Measurements from ENCODE around the gene IL1RAPL1. TPM values are rescaled to one million over a fixed set of nuclear protein-coding genes. Genes with fewer than 3 reads are reported as not detected.

Gene IL1RAPL1
- total and polyA plus RNA-seq, 2 experiments from 2014 or later, result 0.18 to 0.49 TPM

- Histone ChIP-seq H3K79me2 (replicated peaks; ENCODE audit: insufficient read depth) (no peaks in the 10 kb centered on the region), H3K9me2 (ENCODE audit: insufficient read depth) (no peaks in the 10 kb centered on the region), H3K27ac (ENCODE audit: low read depth) (no peak overlapping the region), H2AFZ (no peak overlapping the region), H3F3A (replicated peaks; ENCODE audit: low read depth) (no peaks in the 10 kb centered on the region), H3K4me2 (no peak overlapping the region), H3K36me3 (ENCODE audit: insufficient read depth) (no peaks in the 10 kb centered on the region), H3K4me1 (ENCODE audit: insufficient read depth) (no peaks in the 10 kb centered on the region), H4K20me1 (replicated peaks; ENCODE audit: insufficient read depth) (no peaks in the 10 kb centered on the region), H3K4me3 (no peak overlapping the region), H3K27me3 (ENCODE audit: insufficient read depth) (no peaks in the 10 kb centered on the region)
- H3K27me3 Mint-ChIP-seq (ENCODE audit: insufficient read depth, low read depth, poor library complexity), result peaks cover 2% of the 10 kb centered on the region
- no peak overlapping the region for H3K27ac Mint-ChIP-seq
- TF ChIP-seq ZNF462 (CRISPR knock-in tag; IDR thresholded peaks at IDR 0.05) (no peak), JUNB (IDR thresholded peaks at IDR 0.05; ENCODE audit: unreplicated experiment) (no peak), CREB1 (CRISPR knock-in tag; IDR thresholded peaks at IDR 0.05; ENCODE audit: low read depth) (no peak), EZH2 (IDR thresholded peaks at IDR 0.05; ENCODE audit: low read depth, unreplicated experiment) (no peak), STAT1 (IDR thresholded peaks at IDR 0.05; ENCODE audit: unreplicated experiment) (no peak), ZNF114 (CRISPR knock-in tag; IDR thresholded peaks at IDR 0.05) (no peak), ETS1 (IDR thresholded peaks at IDR 0.05) (no peak), POLR2AphosphoS5 (IDR thresholded peaks at IDR 0.05; ENCODE audit: low read depth) (no peak), CTCF (conservative IDR thresholded peaks at IDR 0.05; ENCODE audit: low read depth in 2 of 2) (no peak), ZNF331 (CRISPR knock-in tag; IDR thresholded peaks at IDR 0.05; ENCODE audit: low read depth) (no peak), EZH2phosphoT487 (IDR thresholded peaks at IDR 0.05; ENCODE audit: unreplicated experiment) (no peak), REST (IDR thresholded peaks at IDR 0.05; ENCODE audit: unreplicated experiment) (no peak), NANOG (IDR thresholded peaks at IDR 0.05; ENCODE audit: borderline replicate concordance) (no peak)
- H3K4me3 Mint-ChIP-seq, result no peak overlapping the region
- ATAC-seq (no peak), DNase-seq (ENCODE audit: low spot score) (no peak)
- H3K36me3 Mint-ChIP-seq (ENCODE audit: low read depth), result no peaks in the 10 kb centered on the region
- H3K9me3 Mint-ChIP-seq, result no peaks in the 10 kb centered on the region
- peaks cover 2% of the 10 kb centered on the region; the same call in 2 of the 3 replicates for H3K4me1 Mint-ChIP-seq
Observed at GRCh38 chrX:29880977-29881376, 1293.7 kb downstream of the IL1RAPL1 start.

All from GM23338 (cell line).